B cell (primary cell): ENCODE data around the gene FAXDC2. TPM values are rescaled to one million over a fixed set of nuclear protein-coding genes. Genes with fewer than 3 reads are reported as not detected.
"Not testable (repeated sequence)": the region's sequence is repeated elsewhere in the genome, so short reads cannot be mapped to it uniquely, and the experiment has no call there.

Experiments
- ATAC-seq: fragments of 200-7000 bp; cut with Tn5 transposase; one replicate; pipeline ENCODE4 v1.10.0; 2021; ENCODE audit warnings: low read depth, mild to moderate bottlenecking, moderate number of reproducible peaks, moderate library complexity
- CTCF ChIA-PET: fragments of 350-600 bp; sonication (Branson Sonifier 250); formaldehyde crosslinking; loops from one replicate; lab custom pipeline; 2021; ENCODE audit warnings: antibody characterized with exemption, inconsistent platforms; lab: Charles Lee
- POLR2A ChIA-PET: fragments of 350-600 bp; sonication (Branson Sonifier 250); formaldehyde crosslinking; loops from one replicate; lab custom pipeline; 2021; ENCODE audit warnings: antibody characterized with exemption; lab: Charles Lee
- DNase-seq: peaks from one replicate; pipeline ENCODE4 v3.0.0; 2013
- H2AFZ ChIP-seq: 2 replicates; pipeline ENCODE4 v1.6.1; 2012; ENCODE audit warnings: mild to moderate bottlenecking, low read depth, low read length; ENCODE audit not compliant: insufficient read depth, poor library complexity, severe bottlenecking
- H3K27ac ChIP-seq, 2 donors: 1 replicate in 1 of 2; 2 replicates in 1 of 2; pipeline ENCODE4 v1.5.1; 2012 to 2013; ENCODE audit warnings: low read length in 2 of 2, mild to moderate bottlenecking in 2 of 2, moderate library complexity in 1 of 2
- H3K27me3 ChIP-seq, 4 experiments: fragments of 200-600 bp in 1 of 4; sonication (generic) in 1 of 4; replicated peaks in 1 of 4; 1 replicate in 2 of 4; 2 replicates in 2 of 4; pipeline versions ENCODE4 v1.6.1 to v1.7.0; 2013 to 2016; ENCODE audit warnings: low read length in 3 of 4, mild to moderate bottlenecking in 2 of 4, mixed read lengths in 1 of 4, moderate library complexity in 1 of 4; ENCODE audit not compliant: insufficient read depth in 4 of 4, control insufficient read depth in 3 of 4; ENCODE audit errors: control extremely low read depth in 1 of 4
- H3K36me3 ChIP-seq, 2 experiments: replicated peaks in 1 of 2; 1 replicate in 1 of 2; 2 replicates in 1 of 2; pipeline versions ENCODE4 v1.6.1 to v1.7.1; 2013; ENCODE audit warnings: low read length in 1 of 2; ENCODE audit not compliant: insufficient read depth in 2 of 2, control insufficient read depth in 1 of 2; ENCODE audit errors: control extremely low read depth in 1 of 2, extremely low read depth in 1 of 2
- H3K4me1 ChIP-seq, 2 donors: fragments of 200-600 bp in 1 of 2; sonication (generic) in 1 of 2; 1 replicate in 1 of 2; 2 replicates in 1 of 2; pipeline versions ENCODE4 v1.5.1 to v1.6.1; 2013 to 2017; ENCODE audit warnings: low read length in 2 of 2; ENCODE audit not compliant: control insufficient read depth in 2 of 2, insufficient read depth in 2 of 2
- H3K4me2 ChIP-seq: replicated peaks from 2 replicates; pipeline ENCODE3; 2012; ENCODE audit warnings: mild to moderate bottlenecking, low read depth, low read length; ENCODE audit not compliant: poor library complexity, severe bottlenecking
- H3K4me3 ChIP-seq, 5 experiments: fragments of 200-600 bp in 1 of 5; sonication (generic) in 1 of 5; 1 replicate in 3 of 5; 2 replicates in 2 of 5; pipeline versions ENCODE4 v1.5.1 to v1.7.0; 2011 to 2016; ENCODE audit warnings: low read length in 4 of 5, mild to moderate bottlenecking in 4 of 5, low read depth in 2 of 5, control low read depth in 1 of 5, moderate library complexity in 1 of 5; ENCODE audit not compliant: insufficient read depth in 1 of 5; ENCODE audit errors: control extremely low read depth in 1 of 5, extremely low read depth in 1 of 5
- H3K79me2 ChIP-seq: fragments of 200-600 bp; sonication (generic); one replicate; pipeline ENCODE4 v1.6.0; 2016; ENCODE audit warnings: low read length; ENCODE audit not compliant: control insufficient read depth, insufficient read depth
- H3K9ac ChIP-seq: fragments of 200-600 bp; sonication (generic); 2 replicates; pipeline ENCODE4 v1.6.1; 2017; ENCODE audit warnings: mild to moderate bottlenecking, low read length, moderate library complexity
- H3K9me3 ChIP-seq, 3 donors: one replicate each; pipeline versions ENCODE4 v1.6.1 to v1.7.1; 2013; ENCODE audit warnings: low read length in 2 of 3; ENCODE audit not compliant: control insufficient read depth in 2 of 3, insufficient read depth in 1 of 3; ENCODE audit errors: control extremely low read depth in 1 of 3
- H4K20me1 ChIP-seq: 2 replicates; pipeline ENCODE4 v1.6.0; 2012; ENCODE audit warnings: mild to moderate bottlenecking, low read length; ENCODE audit not compliant: insufficient read depth, control insufficient read depth, poor library complexity, severe bottlenecking
- H3K27ac Mint-ChIP-seq: one replicate; pipeline ENCODE4 v1.8.0; 2021; ENCODE audit warnings: mixed read lengths
- H3K27me3 Mint-ChIP-seq: one replicate; pipeline ENCODE4 v1.8.0; 2021; ENCODE audit warnings: mixed read lengths
- H3K4me1 Mint-ChIP-seq: one replicate; pipeline ENCODE4 v1.8.0; 2021; ENCODE audit warnings: mixed read lengths
- H3K4me3 Mint-ChIP-seq: one replicate; pipeline ENCODE4 v1.8.0; 2021; ENCODE audit warnings: mixed read lengths
- H3K9me3 Mint-ChIP-seq: one replicate; pipeline ENCODE4 v1.8.0; 2022; ENCODE audit warnings: mixed read lengths; ENCODE audit not compliant: insufficient read depth
- EZH2 ChIP-seq: IDR thresholded peaks from 2 replicates; pipeline ENCODE4 v1.6.1; 2012; ENCODE audit warnings: borderline replicate concordance, low read depth, mild to moderate bottlenecking, moderate library complexity, low read length; ENCODE audit not compliant: insufficient read depth, poor library complexity, severe bottlenecking
- WGBS: methylation state at CpG from one replicate; pipeline ENCODE4 v1.1.5; 2013; ENCODE audit warnings: missing lambda C conversion rate; ENCODE audit not compliant: insufficient coverage; 5-methylcytosine and 5-hydroxymethylcytosine counted together
- intact Hi-C: fragments of 100-400 bp; cut with micrococcal nuclease; formaldehyde crosslinking; loops from one replicate; pipeline ENCODE4 v1.10.0; 2022
- polyA plus RNA-seq: library from polyadenylated mRNA; depleted of rRNA; stranded (reverse); fragments of >200 nt; gene quantifications from 2 replicates; pipeline ENCODE4 v1.2.3, GENCODE V29; 2012
- total RNA-seq, 2 donors: library from RNA; stranded (reverse); fragments of 120-200 nt in 1 of 2; gene quantifications; 1 replicate in 1 of 2; 2 replicates in 1 of 2; pipeline versions ENCODE4 v1.2.3 to v1.2.4, GENCODE V29; 2013 to 2022
- TF ChIP-seq, protein P1 (sequence below): fragments of 200-600 bp; IDR thresholded peaks from one replicate; pipeline ENCODE4 v1.8.0; 2022; ENCODE audit warnings: antibody characterized with exemption, mild to moderate bottlenecking

FAXDC2 gene
- total and polyA plus RNA-seq, 2 donors (not counting 1 experiment from before 2014, with no cell fraction given), result 0.07 TPM; not detected in 1

DNA sequence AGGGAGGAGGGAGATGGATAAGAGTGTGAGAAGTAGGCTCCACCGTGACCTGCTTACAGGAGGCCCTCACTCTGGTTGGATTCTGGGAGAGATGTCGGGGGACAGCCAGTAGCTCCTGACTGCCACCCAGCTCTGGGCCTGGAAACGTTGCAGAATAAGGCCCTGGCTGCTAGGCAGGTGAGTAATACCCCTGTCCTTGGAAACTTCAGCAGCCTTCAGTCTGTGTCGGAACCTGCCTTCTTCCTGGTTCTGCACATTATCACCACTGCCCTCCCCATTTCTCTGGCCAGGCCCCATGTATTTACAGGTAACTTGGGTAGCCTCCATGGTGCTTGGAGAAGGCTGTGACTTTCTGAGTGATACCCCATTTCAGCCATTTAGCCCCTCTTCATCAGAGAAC lies 26.8 kb downstream of the FAXDC2 start:
- Histone ChIP-seq H3K27me3 (no peaks in the 10 kb centered on the region), H3K4me2 (no peak overlapping the region), H3K4me3 (no peak overlapping the region), H3K9ac (no peak overlapping the region), H2AFZ (no peak overlapping the region), H3K4me1 (no peaks in the 10 kb centered on the region), H3K27ac (no peak overlapping the region), H3K9me3 (no peaks in the 10 kb centered on the region), H4K20me1 (no peaks in the 10 kb centered on the region), H3K79me2 (no peaks in the 10 kb centered on the region), H3K36me3 (peaks cover 2 to 12% of the 10 kb centered on the region in 2 experiments)
- Mint-ChIP-seq H3K27ac (no peak overlapping the region), H3K4me1 (no peaks in the 10 kb centered on the region), H3K9me3 (no peaks in the 10 kb centered on the region), H3K4me3 (no peak overlapping the region), H3K27me3 (no peaks in the 10 kb centered on the region)
- ATAC-seq, result no peak
- TF ChIP-seq EZH2, result no peak
- TF ChIP-seq, protein P1, sequence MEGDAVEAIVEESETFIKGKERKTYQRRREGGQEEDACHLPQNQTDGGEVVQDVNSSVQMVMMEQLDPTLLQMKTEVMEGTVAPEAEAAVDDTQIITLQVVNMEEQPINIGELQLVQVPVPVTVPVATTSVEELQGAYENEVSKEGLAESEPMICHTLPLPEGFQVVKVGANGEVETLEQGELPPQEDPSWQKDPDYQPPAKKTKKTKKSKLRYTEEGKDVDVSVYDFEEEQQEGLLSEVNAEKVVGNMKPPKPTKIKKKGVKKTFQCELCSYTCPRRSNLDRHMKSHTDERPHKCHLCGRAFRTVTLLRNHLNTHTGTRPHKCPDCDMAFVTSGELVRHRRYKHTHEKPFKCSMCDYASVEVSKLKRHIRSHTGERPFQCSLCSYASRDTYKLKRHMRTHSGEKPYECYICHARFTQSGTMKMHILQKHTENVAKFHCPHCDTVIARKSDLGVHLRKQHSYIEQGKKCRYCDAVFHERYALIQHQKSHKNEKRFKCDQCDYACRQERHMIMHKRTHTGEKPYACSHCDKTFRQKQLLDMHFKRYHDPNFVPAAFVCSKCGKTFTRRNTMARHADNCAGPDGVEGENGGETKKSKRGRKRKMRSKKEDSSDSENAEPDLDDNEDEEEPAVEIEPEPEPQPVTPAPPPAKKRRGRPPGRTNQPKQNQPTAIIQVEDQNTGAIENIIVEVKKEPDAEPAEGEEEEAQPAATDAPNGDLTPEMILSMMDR, result no peak
- no peak for DNase-seq
- WGBS, result 100% methylated on average over 2 of the region's 4 CpGs
- intact Hi-C loops, result no loop called here
- POLR2A ChIA-PET, result no interaction called here
- CTCF ChIA-PET, result no interaction called here

DNA sequence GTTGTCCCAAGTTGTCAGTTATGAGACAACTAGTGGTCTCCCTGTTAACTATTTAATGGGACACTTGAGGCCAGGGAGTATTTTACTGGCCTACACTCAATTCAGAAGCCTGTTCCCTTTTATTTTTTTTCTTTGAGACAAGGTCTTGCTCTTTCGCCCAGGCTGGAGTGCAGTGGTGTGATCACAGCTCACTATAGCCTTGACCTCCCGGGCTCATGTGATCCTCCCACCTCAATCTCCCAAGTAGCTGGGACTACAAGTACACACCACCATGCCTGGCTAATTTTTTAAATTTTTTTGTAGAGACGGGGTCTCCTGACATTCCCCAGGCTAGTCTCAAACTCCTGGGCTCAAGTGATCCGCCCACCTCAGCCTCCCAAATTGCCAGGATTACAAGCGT lies 27.5 kb downstream of the FAXDC2 start:
- H3K27ac Mint-ChIP-seq, H3K9ac ChIP-seq, H3K27ac ChIP-seq, H2AFZ ChIP-seq, H3K4me3 Mint-ChIP-seq, ATAC-seq, POLR2A ChIA-PET, H3K27me3 Mint-ChIP-seq, DNase-seq, H3K4me3 ChIP-seq, H3K4me1 Mint-ChIP-seq, H3K9me3 ChIP-seq, CTCF ChIA-PET, H4K20me1 ChIP-seq, H3K4me2 ChIP-seq, H3K79me2 ChIP-seq, H3K27me3 ChIP-seq, intact Hi-C loops, H3K4me1 ChIP-seq, H3K9me3 Mint-ChIP-seq: not testable (repeated sequence)
- 95% methylated on average over 5 of the region's 5 CpGs for WGBS
- H3K36me3 ChIP-seq, result peaks cover 2 to 12% of the 10 kb centered on the region in 2 experiments
